ENCODE results near the gene SUMO1. TPM values are rescaled to one million over a fixed set of nuclear protein-coding genes. Genes with fewer than 3 reads are reported as not detected.

SUMO1 gene
- total and polyA plus RNA-seq, 9 of the 15 experiments (the other 6 are each of a cell fraction or from before 2014, with no cell fraction given): 63.7 to 292 (median 92.0) TPM

DNA sequence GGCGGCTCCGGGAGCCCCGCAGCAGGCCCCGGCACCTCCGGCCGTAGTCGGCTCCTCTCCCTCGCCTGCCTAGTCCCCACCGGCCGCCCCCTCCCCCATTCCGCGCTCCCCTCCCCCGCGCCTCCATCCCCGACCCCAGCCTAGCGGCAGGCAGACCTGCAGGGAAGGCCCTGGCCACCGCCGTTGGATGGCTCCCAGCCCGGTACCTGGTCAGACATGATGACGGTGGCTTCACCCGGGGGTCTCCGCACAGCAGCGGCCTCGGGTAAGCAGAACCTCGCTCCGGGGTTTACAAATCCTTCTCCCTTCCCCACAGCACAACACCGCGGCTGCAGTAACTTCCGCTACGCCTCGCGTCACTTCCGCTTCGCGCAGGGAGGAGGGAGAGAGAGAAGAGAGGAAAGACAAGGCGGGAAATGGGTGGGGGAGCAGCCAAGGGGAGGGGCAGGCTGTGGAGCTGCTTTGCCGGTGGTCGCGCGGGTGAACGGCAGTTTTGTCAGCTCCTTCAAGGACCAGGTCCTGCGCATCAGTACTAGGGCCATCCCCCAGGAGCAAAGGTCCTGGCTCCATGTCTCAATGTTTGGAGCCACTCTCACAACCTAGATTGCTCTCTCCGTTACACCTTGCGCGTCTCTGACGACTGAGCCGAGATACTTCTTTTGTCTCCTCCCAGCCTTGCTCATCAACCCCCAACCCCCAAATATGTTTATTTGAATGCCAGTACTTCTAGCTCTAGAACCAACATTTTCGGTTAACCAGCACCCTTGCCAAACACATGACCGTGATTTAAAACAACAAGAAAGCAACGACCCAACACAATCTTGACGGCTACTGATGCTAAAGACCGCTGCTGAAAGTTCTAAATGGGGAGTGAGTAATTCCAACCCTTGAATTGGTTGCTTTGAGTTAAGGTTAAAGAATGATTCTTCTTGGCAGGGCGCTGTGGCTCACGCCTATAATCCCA lies at the start of gene SUMO1 (continued):
- TF ChIP-seq, protein P1, sequence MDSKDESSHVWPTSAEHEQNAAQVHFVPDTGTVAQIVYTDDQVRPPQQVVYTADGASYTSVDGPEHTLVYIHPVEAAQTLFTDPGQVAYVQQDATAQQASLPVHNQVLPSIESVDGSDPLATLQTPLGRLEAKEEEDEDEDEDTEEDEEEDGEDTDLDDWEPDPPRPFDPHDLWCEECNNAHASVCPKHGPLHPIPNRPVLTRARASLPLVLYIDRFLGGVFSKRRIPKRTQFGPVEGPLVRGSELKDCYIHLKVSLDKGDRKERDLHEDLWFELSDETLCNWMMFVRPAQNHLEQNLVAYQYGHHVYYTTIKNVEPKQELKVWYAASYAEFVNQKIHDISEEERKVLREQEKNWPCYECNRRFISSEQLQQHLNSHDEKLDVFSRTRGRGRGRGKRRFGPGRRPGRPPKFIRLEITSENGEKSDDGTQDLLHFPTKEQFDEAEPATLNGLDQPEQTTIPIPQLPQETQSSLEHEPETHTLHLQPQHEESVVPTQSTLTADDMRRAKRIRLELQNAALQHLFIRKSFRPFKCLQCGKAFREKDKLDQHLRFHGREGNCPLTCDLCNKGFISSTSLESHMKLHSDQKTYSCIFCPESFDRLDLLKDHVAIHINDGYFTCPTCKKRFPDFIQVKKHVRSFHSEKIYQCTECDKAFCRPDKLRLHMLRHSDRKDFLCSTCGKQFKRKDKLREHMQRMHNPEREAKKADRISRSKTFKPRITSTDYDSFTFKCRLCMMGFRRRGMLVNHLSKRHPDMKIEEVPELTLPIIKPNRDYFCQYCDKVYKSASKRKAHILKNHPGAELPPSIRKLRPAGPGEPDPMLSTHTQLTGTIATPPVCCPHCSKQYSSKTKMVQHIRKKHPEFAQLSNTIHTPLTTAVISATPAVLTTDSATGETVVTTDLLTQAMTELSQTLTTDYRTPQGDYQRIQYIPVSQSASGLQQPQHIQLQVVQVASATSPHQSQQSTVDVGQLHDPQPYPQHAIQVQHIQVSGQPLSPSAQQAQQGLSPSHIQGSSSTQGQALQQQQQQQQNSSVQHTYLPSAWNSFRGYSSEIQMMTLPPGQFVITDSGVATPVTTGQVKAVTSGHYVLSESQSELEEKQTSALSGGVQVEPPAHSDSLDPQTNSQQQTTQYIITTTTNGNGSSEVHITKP (IDR thresholded peaks at IDR 0.05; ENCODE audit: partially characterized antibody): no peak
- TF ChIP-seq ZNF197 (CRISPR knock-in tag; IDR thresholded peaks at IDR 0.05; ENCODE audit: low read depth) (no peak), NR2C2 (CRISPR knock-in tag; IDR thresholded peaks at IDR 0.05) (no peak), NR2C2 (tag; IDR thresholded peaks at IDR 0.05) (no peak), CREM (IDR thresholded peaks at IDR 0.05; ENCODE audit: low read depth) (peak; percentile 94), ZNF24 (IDR thresholded peaks at IDR 0.05) (no peak), HMG20A (CRISPR knock-in tag; conservative IDR thresholded peaks at IDR 0.05) (no peak), RBFOX2 (IDR thresholded peaks at IDR 0.05; ENCODE audit: low read depth, low read length) (peak; percentile 85), SIN3A (IDR thresholded peaks at IDR 0.05; ENCODE audit: borderline replicate concordance in 2 of 2, control insufficient read depth in 1 of 2, low read depth in 2 of 2, low read length in 2 of 2) (peak; percentile 13 to 16; a peak in 1 of 4 replicates), MYNN (IDR thresholded peaks at IDR 0.05) (no peak), MYNN (CRISPR knock-in tag; IDR thresholded peaks at IDR 0.05) (no peak), MAZ (CRISPR knock-in tag; conservative IDR thresholded peaks at IDR 0.05 in 1 of 2, IDR thresholded peaks at IDR 0.05 in 1 of 2) (peak; percentile 83 to 88), MCM7 (IDR thresholded peaks at IDR 0.05) (no peak), KHSRP (IDR thresholded peaks at IDR 0.05) (no peak), MEF2A (IDR thresholded peaks at IDR 0.05; ENCODE audit: control insufficient read depth, low read depth, low read length) (no peak)

Measured in K562 (cell line).